Liver (tissue), 9 donors: ENCODE results near the gene DNAH8. TPM values are rescaled to one million over a fixed set of nuclear protein-coding genes. Genes with fewer than 3 reads are reported as not detected.

ENCODE experiments used
- DNase-seq: peaks from one replicate; pipeline ENCODE4 v3.0.0-alpha.2; 2017; ENCODE audit warnings: low spot score
- H3K27ac ChIP-seq, 2 donors: one replicate each; pipeline ENCODE4 v1.7.0; 2013; ENCODE audit warnings: inconsistent platforms in 2 of 2, low read length in 2 of 2, control low read depth in 1 of 2, low read depth in 1 of 2, mild to moderate bottlenecking in 1 of 2
- H3K27me3 ChIP-seq, 4 donors: one replicate each; pipeline versions ENCODE4 v1.6.1 to v1.7.0; 2013; ENCODE audit warnings: low read length in 3 of 4, inconsistent platforms in 1 of 4, mild to moderate bottlenecking in 1 of 4, moderate library complexity in 1 of 4; ENCODE audit not compliant: control insufficient read depth in 4 of 4, insufficient read depth in 4 of 4
- H3K36me3 ChIP-seq, 4 donors: one replicate each; pipeline versions ENCODE4 v1.6.1 to v1.7.0; 2013; ENCODE audit warnings: low read length in 3 of 4, mild to moderate bottlenecking in 3 of 4, low read depth in 1 of 4, moderate library complexity in 1 of 4; ENCODE audit not compliant: control insufficient read depth in 4 of 4, insufficient read depth in 3 of 4
- H3K4me1 ChIP-seq, 4 donors: one replicate each; pipeline versions ENCODE4 v1.6.1 to v1.7.0; 2013; ENCODE audit warnings: low read length in 3 of 4, mild to moderate bottlenecking in 3 of 4, moderate library complexity in 1 of 4; ENCODE audit not compliant: control insufficient read depth in 4 of 4, insufficient read depth in 4 of 4
- H3K4me3 ChIP-seq, 3 donors: one replicate each; pipeline versions ENCODE4 v1.6.1 to v1.7.0; 2013; ENCODE audit warnings: low read length in 3 of 3, control low read depth in 1 of 3, low read depth in 1 of 3, mild to moderate bottlenecking in 1 of 3
- H3K9ac ChIP-seq, 2 donors: one replicate each; pipeline ENCODE4 v1.7.0; 2013; ENCODE audit warnings: low read length in 2 of 2, mild to moderate bottlenecking in 2 of 2, moderate library complexity in 2 of 2, control low read depth in 1 of 2, low read depth in 1 of 2
- H3K9me3 ChIP-seq, 4 donors: one replicate each; pipeline versions ENCODE4 v1.6.1 to v1.7.0; 2013; ENCODE audit warnings: low read length in 3 of 4; ENCODE audit not compliant: control insufficient read depth in 4 of 4
- ATF3 ChIP-seq: IDR thresholded peaks from 2 replicates; pipeline ENCODE4 v1.6.1; 2016; ENCODE audit warnings: antibody characterized with exemption
- CTCF ChIP-seq: fragments of 150-350 bp; IDR thresholded peaks from 2 replicates; pipeline ENCODE4 v1.5.1; 2017; ENCODE audit warnings: improper control_type of control experiment, low read depth, low read length; ENCODE audit not compliant: missing input control
- EGR1 ChIP-seq, 2 donors: IDR thresholded peaks; 2 replicates each; pipeline ENCODE4 v1.6.1; 2016 to 2018; ENCODE audit warnings: antibody characterized with exemption in 2 of 2, low read depth in 2 of 2
- FOXA1 ChIP-seq: IDR thresholded peaks from 2 replicates; pipeline ENCODE4 v1.6.1; 2016; ENCODE audit warnings: antibody characterized with exemption
- FOXA2 ChIP-seq: IDR thresholded peaks from 2 replicates; pipeline ENCODE4 v1.6.1; 2016; ENCODE audit warnings: antibody characterized with exemption
- GABPA ChIP-seq, 2 donors: IDR thresholded peaks in 1 of 2; conservative IDR thresholded peaks in 1 of 2; 2 replicates each; pipeline ENCODE4 v1.6.1; 2016; ENCODE audit warnings: antibody characterized with exemption in 2 of 2, mild to moderate bottlenecking in 1 of 2, moderate library complexity in 1 of 2
- HNF4A ChIP-seq, 2 donors: conservative IDR thresholded peaks; 2 replicates each; pipeline ENCODE4 v1.6.1; 2016; ENCODE audit warnings: antibody characterized with exemption in 2 of 2, mild to moderate bottlenecking in 2 of 2
- HNF4G ChIP-seq: IDR thresholded peaks from 2 replicates; pipeline ENCODE4 v1.6.1; 2016; ENCODE audit warnings: antibody characterized with exemption
- JUND ChIP-seq, 2 donors: IDR thresholded peaks; 2 replicates each; pipeline ENCODE4 v1.6.1; 2016; ENCODE audit warnings: antibody characterized with exemption in 2 of 2
- MAX ChIP-seq: IDR thresholded peaks from 2 replicates; pipeline ENCODE4 v1.6.1; 2016; ENCODE audit warnings: antibody characterized with exemption
- NR2F2 ChIP-seq: IDR thresholded peaks from 2 replicates; pipeline ENCODE4 v1.6.1; 2016; ENCODE audit warnings: antibody characterized with exemption
- RAD21 ChIP-seq, 2 donors: IDR thresholded peaks; 2 replicates each; pipeline ENCODE4 v1.6.1; 2016; ENCODE audit warnings: antibody characterized with exemption in 2 of 2, mild to moderate bottlenecking in 2 of 2
- REST ChIP-seq: IDR thresholded peaks from 2 replicates; pipeline ENCODE4 v1.6.1; 2016; ENCODE audit warnings: antibody characterized with exemption, mild to moderate bottlenecking
- RXRA ChIP-seq, 2 donors: IDR thresholded peaks; 2 replicates each; pipeline ENCODE4 v1.6.1; 2017 to 2018; ENCODE audit warnings: antibody characterized with exemption in 2 of 2, mild to moderate bottlenecking in 1 of 2
- SP1 ChIP-seq: IDR thresholded peaks from 2 replicates; pipeline ENCODE4 v1.6.1; 2018; ENCODE audit warnings: antibody characterized with exemption, mild to moderate bottlenecking
- TAF1 ChIP-seq: conservative IDR thresholded peaks from 2 replicates; pipeline ENCODE4 v1.6.1; 2016; ENCODE audit warnings: antibody characterized with exemption, mild to moderate bottlenecking
- YY1 ChIP-seq: IDR thresholded peaks from 2 replicates; pipeline ENCODE4 v1.6.1; 2016; ENCODE audit warnings: antibody characterized with exemption, mild to moderate bottlenecking
- WGBS: extraction: QIAGEN DNeasy Blood & Tissue Kit; methylation state at CpG from one replicate; pipeline ENCODE4 v1.1.7; 2013; 5-methylcytosine and 5-hydroxymethylcytosine counted together
- polyA plus RNA-seq, 2 donors: library from polyadenylated mRNA; stranded (reverse) in 1 of 2; unstranded in 1 of 2; fragments of 200-250 nt in 1 of 2; fragments of >200 nt in 1 of 2; fragmentation: Nextera tagmentation in 1 of 2; extraction: Ambion mirVana in 1 of 2; gene quantifications; one replicate each; pipeline versions ENCODE4 v1.2.1 to v1.2.3, GENCODE V29; 2013 to 2015
- total RNA-seq, 2 donors: library from RNA; depleted of rRNA; stranded (reverse); fragments of >200 nt; gene quantifications; one replicate each; pipeline ENCODE4 v1.2.3, GENCODE V29; 2014
- TF ChIP-seq, protein P1 (sequence below): IDR thresholded peaks from 2 replicates; pipeline ENCODE4 v1.6.1; 2016; ENCODE audit warnings: antibody characterized with exemption
- donor health status: healthy.
- donor health status: healthy.
- donor health status: healthy.
- donor health status: healthy.
- donor health status: healthy.

The DNAH8 gene
- total and polyA plus RNA-seq, 4 donors: under 0.01 to 0.05 TPM; not detected in 2

DNA sequence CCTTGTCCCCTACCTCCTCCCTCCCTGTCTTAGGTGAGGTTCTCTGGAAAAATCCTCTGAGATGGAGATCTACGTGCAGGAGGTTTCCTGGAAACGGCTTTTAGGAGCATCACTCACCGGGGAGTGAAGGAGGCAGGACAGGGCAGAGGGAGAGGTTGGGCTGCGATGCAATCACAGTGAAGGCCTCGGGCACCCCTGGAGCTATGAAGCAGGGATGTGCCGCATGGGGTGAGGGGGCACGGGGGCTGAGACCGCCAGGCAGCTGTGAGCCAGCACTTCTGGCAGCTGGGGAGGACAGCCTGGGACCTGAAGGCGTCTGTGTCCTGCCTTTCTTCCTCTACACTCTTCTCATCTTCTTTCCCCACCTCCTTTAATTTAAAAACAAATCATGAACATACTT lies 320.6 kb downstream of the DNAH8 start:
- Histone ChIP-seq H3K36me3 (no peaks in the 10 kb centered on the region), H3K27ac (no peak overlapping the region), H3K9ac (no peak overlapping the region), H3K27me3 (peaks cover 0 to 5% (median 3%) of the 10 kb centered on the region in 4 donors), H3K4me1 (no peaks in the 10 kb centered on the region), H3K4me3 (no peak overlapping the region), H3K9me3 (no peaks in the 10 kb centered on the region)
- no peak for DNase-seq
- 51% methylated on average over 9 of the region's 9 CpGs for WGBS
- no peak for TF ChIP-seq FOXA2
- TF ChIP-seq JUND (IDR thresholded peaks at IDR 0.05): no peak

GRCh38 chr6:39037082-39037508 lies 322.0 kb downstream of the DNAH8 start:
- TF ChIP-seq SP1: no peak
- TF ChIP-seq RXRA (IDR thresholded peaks at IDR 0.05): no peak
- TF ChIP-seq, protein P1, sequence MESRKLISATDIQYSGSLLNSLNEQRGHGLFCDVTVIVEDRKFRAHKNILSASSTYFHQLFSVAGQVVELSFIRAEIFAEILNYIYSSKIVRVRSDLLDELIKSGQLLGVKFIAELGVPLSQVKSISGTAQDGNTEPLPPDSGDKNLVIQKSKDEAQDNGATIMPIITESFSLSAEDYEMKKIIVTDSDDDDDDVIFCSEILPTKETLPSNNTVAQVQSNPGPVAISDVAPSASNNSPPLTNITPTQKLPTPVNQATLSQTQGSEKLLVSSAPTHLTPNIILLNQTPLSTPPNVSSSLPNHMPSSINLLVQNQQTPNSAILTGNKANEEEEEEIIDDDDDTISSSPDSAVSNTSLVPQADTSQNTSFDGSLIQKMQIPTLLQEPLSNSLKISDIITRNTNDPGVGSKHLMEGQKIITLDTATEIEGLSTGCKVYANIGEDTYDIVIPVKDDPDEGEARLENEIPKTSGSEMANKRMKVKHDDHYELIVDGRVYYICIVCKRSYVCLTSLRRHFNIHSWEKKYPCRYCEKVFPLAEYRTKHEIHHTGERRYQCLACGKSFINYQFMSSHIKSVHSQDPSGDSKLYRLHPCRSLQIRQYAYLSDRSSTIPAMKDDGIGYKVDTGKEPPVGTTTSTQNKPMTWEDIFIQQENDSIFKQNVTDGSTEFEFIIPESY: no peak
- TF ChIP-seq HNF4G: no peak
- TF ChIP-seq FOXA1: no peak
- no peak for TF ChIP-seq JUND (IDR thresholded peaks at IDR 0.05)
- TF ChIP-seq RAD21 (IDR thresholded peaks at IDR 0.05): no peak
- TF ChIP-seq REST: no peak
- TF ChIP-seq NR2F2: no peak
- TF ChIP-seq EGR1 (IDR thresholded peaks at IDR 0.05; ENCODE audit: low read depth in 2 of 2): no peak
- no peak for TF ChIP-seq GABPA (IDR thresholded peaks at IDR 0.05 in 1 of 2, conservative IDR thresholded peaks at IDR 0.05 in 1 of 2)
- no peak for TF ChIP-seq HNF4A (conservative IDR thresholded peaks at IDR 0.05)
- TF ChIP-seq FOXA2: no peak
- no peak for TF ChIP-seq ATF3
- no peak for TF ChIP-seq CTCF
- no peak for TF ChIP-seq YY1
- TF ChIP-seq TAF1: no peak
- no peak for TF ChIP-seq MAX
- no peak for DNase-seq
- H3K9me3 ChIP-seq: peaks cover 0 to 4% (median 0%) of the 10 kb centered on the region in 4 donors
- 38% methylated on average over 4 of the region's 4 CpGs for WGBS
- H3K27me3 ChIP-seq: peaks cover 0 to 5% (median 3%) of the 10 kb centered on the region in 4 donors
- no peak overlapping the region for H3K27ac ChIP-seq
- H3K36me3 ChIP-seq: no peaks in the 10 kb centered on the region
- no peaks in the 10 kb centered on the region for H3K4me1 ChIP-seq
- no peak overlapping the region for H3K4me3 ChIP-seq
- no peak overlapping the region for H3K9ac ChIP-seq
